NCI-H524 treated with DMSO at 0.1 percent for 48 hours (cell line): ENCODE data around the gene GINM1.

ENCODE experiments used
- DNase-seq: peaks from one replicate; lab custom pipeline; 2025; lab: John Stamatoyannopoulos, UW

The GINM1 gene

DNA sequence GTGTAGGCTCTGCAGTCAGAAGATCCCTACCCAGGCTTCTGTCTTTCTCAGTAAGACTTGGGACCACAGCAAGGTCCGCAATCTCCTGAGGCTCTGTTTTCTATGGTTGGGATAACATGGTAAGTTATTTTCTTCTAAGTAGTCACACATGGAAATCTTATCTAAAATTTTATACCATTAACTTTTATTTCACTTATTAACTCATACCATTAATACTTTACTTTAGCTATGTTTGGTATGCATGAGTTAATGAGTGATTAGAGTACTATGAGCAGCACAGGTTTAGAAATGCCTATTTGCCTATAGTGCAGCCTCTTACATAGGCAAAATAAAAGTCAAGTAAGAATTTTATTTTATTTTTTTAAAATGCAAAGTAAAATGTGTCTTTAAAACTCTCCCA lies 27.2 kb downstream of the GINM1 start:
- DNase-seq: no peak

DNA sequence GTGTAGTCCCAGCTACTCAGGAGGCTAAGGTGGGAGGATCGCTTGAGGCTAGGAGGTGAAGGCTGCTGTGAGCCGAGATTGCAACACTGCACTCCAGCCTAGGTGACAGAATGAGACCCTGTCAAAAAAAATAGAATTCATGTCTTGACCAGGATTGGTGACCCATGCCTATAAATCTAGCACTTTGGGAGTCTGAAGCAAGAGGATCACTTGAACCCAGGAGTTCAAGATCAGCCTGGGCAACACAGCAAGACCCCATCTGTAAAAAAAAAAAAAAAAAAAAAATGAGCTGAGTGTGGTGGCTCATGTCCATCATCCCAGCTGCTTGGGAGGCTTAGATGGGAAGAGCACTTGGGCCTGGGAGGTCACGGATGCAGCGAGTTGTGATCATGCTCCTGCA lies 34.3 kb downstream of the GINM1 start:
- DNase-seq: no peak

DNA sequence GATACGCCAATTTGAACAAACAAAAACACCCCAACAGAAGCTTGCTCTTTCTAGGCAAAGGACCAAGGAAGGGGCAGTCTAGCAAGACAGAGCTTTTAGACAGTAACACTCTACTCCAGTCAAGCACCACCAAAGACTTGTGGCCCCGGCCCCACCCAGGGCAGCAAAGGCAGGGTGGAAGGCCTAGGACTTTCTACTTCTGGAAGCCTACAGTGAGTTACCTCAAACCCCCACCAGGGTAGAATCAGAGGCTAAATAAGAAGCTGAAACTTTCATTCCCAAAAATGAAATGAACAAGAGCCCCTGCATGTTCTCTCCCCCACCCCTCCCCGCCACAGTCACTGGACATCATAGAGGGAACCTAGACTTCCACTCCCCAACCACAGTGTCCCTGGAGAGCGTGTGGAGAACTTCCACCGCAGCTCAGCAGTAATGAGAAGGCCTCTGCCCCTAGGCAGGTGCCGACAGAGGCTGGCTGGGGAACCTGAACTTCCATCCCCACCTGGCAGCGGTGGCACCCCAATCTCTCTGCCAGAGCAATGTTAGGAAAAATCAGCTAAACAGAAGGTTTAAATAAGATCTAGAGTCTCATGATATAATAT lies 42.3 kb downstream of the GINM1 start:
- DNase-seq: no peak

DNA sequence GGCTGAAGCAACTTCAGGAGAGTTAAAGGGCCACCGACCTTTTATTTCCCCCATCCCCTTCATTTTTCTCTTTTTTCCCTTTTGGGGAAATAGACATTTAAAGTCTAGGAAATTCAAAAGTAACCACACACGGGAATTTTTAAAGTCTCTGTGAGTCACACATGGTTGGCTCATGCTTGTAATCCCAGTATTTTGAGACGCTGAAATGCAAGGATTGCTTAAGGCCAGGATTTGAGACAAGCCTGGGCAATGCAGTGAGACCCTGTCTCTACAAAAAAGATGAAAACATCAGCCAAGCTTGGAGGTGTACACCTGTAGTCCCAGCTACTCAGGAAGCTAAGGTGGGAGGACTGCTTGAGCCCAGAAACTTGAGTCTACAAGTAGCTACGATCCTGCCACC lies 48.2 kb downstream of the GINM1 start:
- DNase-seq: no peak

DNA sequence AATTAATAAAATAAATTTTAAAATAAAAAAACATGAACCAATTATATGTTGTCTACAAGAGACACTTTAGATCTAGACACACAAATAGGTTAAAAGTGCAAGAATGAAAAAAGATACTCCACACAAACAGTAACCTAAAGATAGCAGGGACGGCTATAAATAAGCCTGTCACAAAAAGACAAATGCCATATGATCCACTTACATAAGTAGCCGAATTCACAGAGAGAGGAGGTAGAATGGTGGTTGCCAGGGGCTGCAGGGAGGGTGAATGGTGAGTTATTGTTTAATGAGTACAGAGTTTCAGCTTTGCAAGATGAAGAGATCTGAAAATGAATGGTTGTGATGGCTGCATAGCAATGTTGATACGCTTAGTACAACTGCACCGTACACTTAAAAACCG lies 49.6 kb downstream of the GINM1 start:
- no peak for DNase-seq

DNA sequence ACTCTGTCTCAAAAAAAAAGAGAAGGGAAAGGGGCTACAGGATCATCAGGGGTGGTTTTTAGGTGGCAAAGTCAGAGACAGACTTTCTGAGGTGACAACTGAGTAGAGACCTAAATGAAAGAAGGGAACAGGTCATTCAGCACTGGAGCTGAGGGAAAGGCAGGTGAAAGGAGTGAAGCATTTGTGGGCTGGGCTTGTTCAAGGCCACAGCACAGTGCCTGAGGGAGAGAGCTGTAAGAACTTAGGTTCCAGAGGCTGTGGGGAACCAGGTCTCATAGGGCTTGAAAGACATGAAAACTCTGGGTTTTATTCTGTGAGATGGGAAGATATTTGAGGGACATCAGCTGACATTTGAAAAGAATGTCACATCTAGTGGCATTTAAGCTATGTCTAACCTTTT lies 61.5 kb downstream of the GINM1 start:
- DNase-seq: no peak

DNA sequence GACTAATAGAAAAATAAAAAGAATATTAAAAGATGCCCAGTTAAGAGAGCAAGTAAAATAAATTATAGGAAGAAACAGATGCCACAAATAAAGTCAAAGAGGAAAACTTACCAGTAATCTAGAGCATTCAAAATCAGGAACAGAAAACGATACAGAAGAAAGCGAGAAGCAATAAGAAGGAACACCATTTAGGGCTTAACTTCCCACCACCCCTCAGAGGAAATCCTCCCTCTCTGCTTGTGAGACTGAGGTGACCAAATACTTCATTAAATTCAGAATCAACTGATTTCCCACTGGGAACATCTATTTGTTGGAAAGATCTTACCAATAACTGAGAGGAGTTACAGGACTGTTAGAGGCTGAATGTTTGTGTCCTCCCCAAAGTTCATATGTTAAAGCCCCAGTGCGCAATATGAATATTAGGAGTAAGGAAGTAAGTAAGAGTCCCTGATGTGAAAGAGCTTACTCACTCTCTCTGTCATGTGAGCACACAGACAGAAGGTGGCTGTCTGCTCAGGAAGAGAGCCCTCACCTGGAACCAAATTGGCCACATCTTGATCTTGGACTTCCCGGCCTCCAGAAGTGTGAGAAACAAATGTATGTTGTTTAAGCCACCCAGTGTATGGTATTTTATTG lies 62.8 kb downstream of the GINM1 start:
- DNase-seq: no peak

DNA sequence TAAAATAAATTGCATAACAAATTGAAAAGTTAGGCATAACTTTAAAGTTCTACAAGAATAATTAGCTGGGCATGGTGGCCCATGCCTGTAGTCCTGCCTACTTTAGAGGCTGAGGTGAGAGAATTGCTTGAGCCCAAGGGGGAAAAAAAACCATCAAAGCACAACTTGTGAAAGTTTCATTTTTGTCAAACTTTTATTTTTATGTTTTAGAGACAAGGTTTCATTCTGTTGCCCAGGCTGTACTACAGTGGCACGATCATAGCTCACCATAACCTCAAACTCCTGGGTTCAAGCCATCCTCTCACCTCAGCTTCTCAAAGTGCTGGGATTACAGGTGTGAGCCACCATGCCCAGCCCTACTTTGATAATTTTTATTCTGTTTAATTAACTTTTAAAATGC lies 68.1 kb downstream of the GINM1 start:
- DNase-seq: no peak

DNA sequence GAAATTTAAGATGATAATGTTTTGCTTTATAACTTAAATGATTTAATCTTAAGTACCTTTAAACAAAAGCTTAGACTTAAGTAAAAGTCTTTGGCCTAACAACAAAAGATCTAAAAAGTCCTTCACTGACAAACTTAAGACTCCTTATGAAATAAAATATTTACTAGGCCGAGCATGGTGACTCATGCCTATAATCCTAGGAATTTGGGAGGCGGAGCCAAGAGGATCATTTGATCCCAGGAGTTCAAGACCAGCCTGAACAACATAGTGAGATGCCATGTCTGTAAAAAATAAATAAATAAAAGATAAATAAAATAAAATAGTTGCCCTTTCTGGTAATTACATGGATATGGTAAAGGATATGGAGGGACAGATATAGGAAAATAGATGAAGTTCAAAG lies 69.9 kb downstream of the GINM1 start:
- no peak for DNase-seq
